ENCODE measurements around the gene PLA2G6.
"Not testable (repeated sequence)": the region's sequence is repeated elsewhere in the genome, so short reads cannot be mapped to it uniquely, and the experiment has no call there.

The PLA2G6 gene

DNA sequence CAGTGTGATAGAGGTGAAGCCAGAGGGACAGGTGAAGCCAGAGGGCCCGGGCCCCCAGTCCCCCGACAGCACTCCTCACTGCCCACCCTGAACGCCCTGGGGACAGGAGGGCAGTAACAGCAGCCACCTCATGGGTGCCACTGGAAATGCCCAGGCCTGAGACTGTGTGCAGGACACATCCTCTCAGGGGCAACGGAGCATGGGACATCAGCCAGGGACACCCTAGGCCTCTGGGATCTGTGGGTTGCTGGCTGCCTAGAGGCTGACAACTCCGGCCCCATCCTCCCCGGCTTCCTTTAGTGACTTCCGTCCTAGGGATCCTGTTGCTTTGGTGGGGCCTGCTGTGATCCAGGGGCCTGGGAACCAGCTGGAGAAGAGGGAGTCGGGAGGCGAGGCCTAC lies 53.8 kb downstream of the PLA2G6 start:
- no peak for DNase-seq

DNA sequence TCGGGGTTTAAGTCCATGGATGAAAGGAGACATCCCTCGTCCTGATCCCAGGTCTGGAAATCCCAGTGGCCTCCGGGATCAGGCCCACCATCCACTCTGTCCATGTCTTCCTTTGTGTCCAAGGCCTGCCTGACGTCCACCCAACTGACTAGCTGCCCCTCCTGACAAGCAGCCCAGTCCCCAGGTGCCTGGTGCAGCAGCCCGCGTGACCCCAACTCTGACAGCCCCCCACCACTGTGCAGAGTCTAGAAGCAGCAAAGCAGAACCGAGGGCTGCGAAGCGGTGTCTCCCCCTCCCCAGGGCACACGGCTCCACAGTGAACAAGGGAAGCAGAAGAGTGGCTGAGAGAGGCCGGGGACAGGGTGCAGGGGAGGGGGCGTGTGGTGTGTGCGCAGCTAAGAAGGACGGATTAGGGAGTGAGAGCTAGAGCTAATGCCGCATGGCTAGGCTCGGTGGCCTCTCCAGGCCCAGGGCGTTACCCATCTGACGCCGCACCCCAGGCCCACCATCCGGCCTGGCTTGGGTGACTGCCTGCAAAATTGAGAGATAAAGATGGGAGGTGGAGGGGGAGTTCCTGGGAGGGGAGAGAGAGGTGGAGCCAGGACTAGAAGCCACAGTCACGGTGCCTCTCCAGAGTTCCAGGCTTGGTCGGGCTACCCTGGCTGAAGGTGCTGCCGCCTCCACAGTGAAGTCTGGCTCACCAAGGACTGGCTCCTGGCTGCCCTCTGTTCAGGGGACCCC lies 54.5 kb downstream of the PLA2G6 start:
- DNase-seq, result no peak

- DNase-seq, result no peak
Observed at GRCh38 chr22:38125751-38126201, 55.9 kb downstream of the PLA2G6 start.

GRCh38 chr22:38125038-38125610 lies 56.5 kb downstream of the PLA2G6 start:
- no peak for DNase-seq

GRCh38 chr22:38124236-38124974 lies 57.2 kb downstream of the PLA2G6 start:
- DNase-seq, result no peak

- DNase-seq, result no peak
Observed at GRCh38 chr22:38122616-38123015, 59.0 kb downstream of the PLA2G6 start.

DNA sequence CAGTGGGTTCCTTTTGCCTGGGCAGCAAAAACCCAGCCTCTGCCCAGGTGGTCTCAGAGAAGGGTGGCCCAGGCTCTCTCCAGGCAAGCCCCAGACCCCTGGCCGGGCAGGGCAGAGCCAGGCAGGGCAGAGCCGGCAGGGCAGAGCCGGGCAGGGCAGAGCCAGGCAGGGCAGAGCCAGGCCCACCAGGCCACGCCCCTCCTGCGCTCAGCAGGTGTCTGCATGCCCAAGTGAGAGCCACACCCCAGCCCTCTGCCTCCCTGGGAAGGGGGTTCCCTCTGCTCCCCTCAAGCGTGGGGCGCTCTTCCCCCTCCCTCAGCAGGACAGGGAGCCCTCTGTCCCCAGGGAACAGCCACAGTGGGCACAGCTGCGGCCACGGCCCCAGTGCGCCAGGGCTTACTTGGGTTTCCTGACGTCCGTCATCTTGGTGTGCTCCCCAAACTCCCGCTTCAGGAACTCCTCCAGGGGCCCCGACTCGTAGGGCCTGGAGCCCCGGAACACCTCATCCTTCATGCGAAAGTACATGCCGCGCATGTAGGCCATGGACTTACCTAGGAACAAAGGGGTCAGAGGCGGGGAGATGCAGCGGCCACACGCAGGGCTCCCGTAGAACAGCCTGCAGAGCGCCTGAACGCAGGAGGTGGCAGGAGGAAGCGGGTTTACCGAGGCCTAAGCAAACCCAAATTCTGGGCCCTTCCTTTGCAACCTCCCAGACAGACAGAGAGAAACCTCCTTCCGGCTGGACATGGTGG lies 61.1 kb downstream of the PLA2G6 start:
- DNase-seq, result no peak

- DNase-seq, result not testable (repeated sequence)
Observed at GRCh38 chr22:38118747-38119146, 62.9 kb downstream of the PLA2G6 start.

GRCh38 chr22:38118182-38118581 lies 63.4 kb downstream of the PLA2G6 start:
- DNase-seq, result no peak

DNA sequence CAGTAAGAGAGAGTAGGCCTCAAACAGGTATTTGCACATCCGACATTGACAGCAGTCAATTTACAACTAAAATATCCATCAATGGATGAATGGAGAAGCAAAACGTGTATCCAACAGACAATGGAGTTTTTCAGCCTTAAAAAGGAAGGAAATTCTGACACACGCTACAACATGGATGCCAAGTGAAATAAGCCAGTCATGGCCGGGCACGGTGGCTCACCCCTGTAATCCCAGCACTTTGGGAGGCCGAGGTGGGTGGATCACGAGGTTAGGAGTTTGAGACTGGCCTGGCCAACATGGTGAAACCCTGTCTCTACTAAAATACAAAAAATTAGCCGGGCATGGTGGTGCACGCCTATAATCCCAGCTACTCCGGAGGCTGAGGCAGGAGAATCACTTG lies 64.1 kb downstream of the PLA2G6 start:
- DNase-seq, result not testable (repeated sequence)

DNA sequence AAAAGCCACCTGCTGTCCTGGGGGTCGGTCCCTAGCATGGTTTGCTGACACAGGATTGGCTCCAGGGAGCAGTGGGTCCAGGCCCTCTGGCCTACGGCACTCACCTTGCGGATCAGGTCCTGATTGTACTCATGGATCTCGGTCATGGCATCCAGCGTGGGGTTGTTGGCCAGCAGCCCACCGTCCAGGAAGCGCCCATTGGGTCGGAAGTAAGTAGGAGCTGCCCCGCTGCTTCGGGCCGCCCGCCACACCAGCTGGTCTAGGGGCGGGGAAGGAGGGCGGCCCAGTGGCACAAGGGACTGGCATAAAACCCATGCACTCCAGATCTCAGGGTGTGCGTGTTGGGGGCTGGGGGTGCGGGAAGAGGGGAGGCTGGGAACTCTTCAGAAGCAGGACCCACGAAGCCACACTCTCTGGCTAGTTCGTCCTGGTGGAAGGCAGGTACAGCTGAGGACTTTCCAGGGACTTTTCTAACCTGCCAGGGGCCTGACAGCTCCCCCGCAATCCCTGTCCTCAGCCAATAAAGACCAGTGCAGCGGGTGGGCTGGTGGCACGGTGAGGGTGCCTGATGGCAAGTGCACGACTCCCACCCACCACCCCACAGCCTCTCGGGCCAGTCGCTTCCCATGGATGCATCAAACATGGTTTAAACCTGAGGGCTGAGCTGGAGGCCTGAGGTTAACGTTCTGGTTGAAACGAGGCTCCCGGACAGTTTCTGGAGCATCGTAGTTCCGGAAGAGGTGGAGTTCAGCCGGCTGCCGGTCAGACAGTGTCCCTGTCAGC lies 66.0 kb downstream of the PLA2G6 start:
- no peak for DNase-seq

- DNase-seq, result peak; percentile 55 to 75
Observed at GRCh38 chr22:38114484-38115398, 66.9 kb downstream of the PLA2G6 start.

DNA sequence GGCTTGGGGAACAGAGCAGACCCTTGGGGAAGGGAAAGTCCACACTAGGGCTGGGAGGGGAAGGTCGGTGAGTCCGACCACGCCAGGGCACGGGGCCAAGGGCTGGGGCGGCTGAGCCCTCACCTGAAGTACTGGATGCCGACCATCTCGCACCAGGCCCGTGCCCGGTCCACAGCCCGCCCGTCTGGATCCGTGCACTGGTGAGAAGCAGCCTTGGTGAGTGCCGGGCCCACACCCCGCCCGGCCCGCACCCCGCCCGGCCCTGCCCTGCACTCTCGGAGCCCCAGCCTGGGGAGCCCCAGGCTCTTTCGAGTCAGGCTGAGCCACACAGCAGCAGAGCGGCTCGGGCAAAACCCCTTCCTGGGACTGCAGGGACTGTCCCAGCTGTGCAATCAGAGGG lies 69.2 kb downstream of the PLA2G6 start:
- DNase-seq, result no peak

- no peak for DNase-seq
Observed at GRCh38 chr22:38111925-38112355, 69.7 kb downstream of the PLA2G6 start.

GRCh38 chr22:38110863-38111852 lies 70.5 kb downstream of the PLA2G6 start:
- no peak for DNase-seq

- DNase-seq, result no peak
Observed at GRCh38 chr22:38110008-38110862, 71.4 kb downstream of the PLA2G6 start, which contains the start of gene BAIAP2L2. Gene BAIAP2L2 (minus strand): TSS chr22:38110684. CDS start chr22:38110525, 159 bp downstream.

DNA sequence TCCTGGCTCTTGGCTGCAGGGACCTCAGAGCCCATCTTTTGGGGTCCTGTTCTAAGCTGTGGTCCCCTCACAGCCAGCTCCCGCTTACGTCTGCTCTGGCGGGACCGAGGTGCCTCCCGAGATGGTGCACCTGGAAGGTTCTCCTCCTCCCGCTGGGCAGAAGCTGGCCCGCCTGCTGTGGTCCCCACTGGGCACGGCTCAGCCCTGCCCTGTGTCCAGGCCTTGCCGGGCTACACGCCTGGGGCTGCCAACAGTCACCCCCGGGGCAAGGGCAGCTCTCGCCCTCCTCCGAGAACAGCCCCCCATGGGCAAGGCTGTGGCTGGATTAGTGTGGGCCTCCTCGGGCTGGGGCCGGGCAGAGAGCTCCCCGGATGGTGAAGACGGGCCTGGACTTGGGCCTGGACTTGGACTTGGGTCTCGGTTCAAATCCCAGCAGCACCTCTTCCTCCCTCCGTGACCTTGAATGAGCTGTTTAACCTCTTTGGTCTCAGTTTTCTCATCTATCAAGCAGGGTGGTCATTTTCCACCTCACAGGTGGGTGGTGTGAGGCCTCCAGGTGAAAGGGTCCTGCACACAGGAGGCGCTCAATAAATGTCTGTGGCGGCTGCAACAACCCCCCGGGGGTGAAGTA lies 72.1 kb downstream of the PLA2G6 start:
- DNase-seq, result no peak
